Liver (tissue), 9 donors: ENCODE measurements around the gene PRPF31. TPM values are rescaled to one million over a fixed set of nuclear protein-coding genes. Genes with fewer than 3 reads are reported as not detected.
A peak's percentile ranks its signal among the peaks of the same experiment; 100 is the strongest.

ENCODE experiments used
- DNase-seq: peaks from one replicate; pipeline ENCODE4 v3.0.0-alpha.2; 2017; ENCODE audit warnings: low spot score
- H3K27ac ChIP-seq, 2 donors: one replicate each; pipeline ENCODE4 v1.7.0; 2013; ENCODE audit warnings: inconsistent platforms in 2 of 2, low read length in 2 of 2, control low read depth in 1 of 2, low read depth in 1 of 2, mild to moderate bottlenecking in 1 of 2
- H3K27me3 ChIP-seq, 4 donors: one replicate each; pipeline versions ENCODE4 v1.6.1 to v1.7.0; 2013; ENCODE audit warnings: low read length in 3 of 4, inconsistent platforms in 1 of 4, mild to moderate bottlenecking in 1 of 4, moderate library complexity in 1 of 4; ENCODE audit not compliant: control insufficient read depth in 4 of 4, insufficient read depth in 4 of 4
- H3K36me3 ChIP-seq, 4 donors: one replicate each; pipeline versions ENCODE4 v1.6.1 to v1.7.0; 2013; ENCODE audit warnings: low read length in 3 of 4, mild to moderate bottlenecking in 3 of 4, low read depth in 1 of 4, moderate library complexity in 1 of 4; ENCODE audit not compliant: control insufficient read depth in 4 of 4, insufficient read depth in 3 of 4
- H3K4me1 ChIP-seq, 4 donors: one replicate each; pipeline versions ENCODE4 v1.6.1 to v1.7.0; 2013; ENCODE audit warnings: low read length in 3 of 4, mild to moderate bottlenecking in 3 of 4, moderate library complexity in 1 of 4; ENCODE audit not compliant: control insufficient read depth in 4 of 4, insufficient read depth in 4 of 4
- H3K4me3 ChIP-seq, 3 donors: one replicate each; pipeline versions ENCODE4 v1.6.1 to v1.7.0; 2013; ENCODE audit warnings: low read length in 3 of 3, control low read depth in 1 of 3, low read depth in 1 of 3, mild to moderate bottlenecking in 1 of 3
- H3K9ac ChIP-seq, 2 donors: one replicate each; pipeline ENCODE4 v1.7.0; 2013; ENCODE audit warnings: low read length in 2 of 2, mild to moderate bottlenecking in 2 of 2, moderate library complexity in 2 of 2, control low read depth in 1 of 2, low read depth in 1 of 2
- H3K9me3 ChIP-seq, 4 donors: one replicate each; pipeline versions ENCODE4 v1.6.1 to v1.7.0; 2013; ENCODE audit warnings: low read length in 3 of 4; ENCODE audit not compliant: control insufficient read depth in 4 of 4
- EGR1 ChIP-seq, 2 donors: IDR thresholded peaks; 2 replicates each; pipeline ENCODE4 v1.6.1; 2016 to 2018; ENCODE audit warnings: antibody characterized with exemption in 2 of 2, low read depth in 2 of 2
- FOXA1 ChIP-seq: IDR thresholded peaks from 2 replicates; pipeline ENCODE4 v1.6.1; 2016; ENCODE audit warnings: antibody characterized with exemption
- FOXA2 ChIP-seq: IDR thresholded peaks from 2 replicates; pipeline ENCODE4 v1.6.1; 2016; ENCODE audit warnings: antibody characterized with exemption
- GABPA ChIP-seq, 2 donors: IDR thresholded peaks in 1 of 2; conservative IDR thresholded peaks in 1 of 2; 2 replicates each; pipeline ENCODE4 v1.6.1; 2016; ENCODE audit warnings: antibody characterized with exemption in 2 of 2, mild to moderate bottlenecking in 1 of 2, moderate library complexity in 1 of 2
- HNF4A ChIP-seq, 2 donors: conservative IDR thresholded peaks; 2 replicates each; pipeline ENCODE4 v1.6.1; 2016; ENCODE audit warnings: antibody characterized with exemption in 2 of 2, mild to moderate bottlenecking in 2 of 2
- HNF4G ChIP-seq: IDR thresholded peaks from 2 replicates; pipeline ENCODE4 v1.6.1; 2016; ENCODE audit warnings: antibody characterized with exemption
- JUND ChIP-seq, 2 donors: IDR thresholded peaks; 2 replicates each; pipeline ENCODE4 v1.6.1; 2016; ENCODE audit warnings: antibody characterized with exemption in 2 of 2
- MAX ChIP-seq: IDR thresholded peaks from 2 replicates; pipeline ENCODE4 v1.6.1; 2016; ENCODE audit warnings: antibody characterized with exemption
- NR2F2 ChIP-seq: IDR thresholded peaks from 2 replicates; pipeline ENCODE4 v1.6.1; 2016; ENCODE audit warnings: antibody characterized with exemption
- RAD21 ChIP-seq, 2 donors: IDR thresholded peaks; 2 replicates each; pipeline ENCODE4 v1.6.1; 2016; ENCODE audit warnings: antibody characterized with exemption in 2 of 2, mild to moderate bottlenecking in 2 of 2
- WGBS: extraction: QIAGEN DNeasy Blood & Tissue Kit; methylation state at CpG from one replicate; pipeline ENCODE4 v1.1.7; 2013; 5-methylcytosine and 5-hydroxymethylcytosine counted together
- polyA plus RNA-seq, 2 donors: library from polyadenylated mRNA; stranded (reverse) in 1 of 2; unstranded in 1 of 2; fragments of 200-250 nt in 1 of 2; fragments of >200 nt in 1 of 2; fragmentation: Nextera tagmentation in 1 of 2; extraction: Ambion mirVana in 1 of 2; gene quantifications; one replicate each; pipeline versions ENCODE4 v1.2.1 to v1.2.3, GENCODE V29; 2013 to 2015
- total RNA-seq, 2 donors: library from RNA; depleted of rRNA; stranded (reverse); fragments of >200 nt; gene quantifications; one replicate each; pipeline ENCODE4 v1.2.3, GENCODE V29; 2014
- TF ChIP-seq, protein P1 (sequence below): IDR thresholded peaks from 2 replicates; pipeline ENCODE4 v1.6.1; 2016; ENCODE audit warnings: antibody characterized with exemption
- TF ChIP-seq, protein P2 (sequence below): IDR thresholded peaks from 2 replicates; pipeline ENCODE4 v1.6.1; 2016; ENCODE audit warnings: antibody characterized with exemption, mild to moderate bottlenecking
- donor health status: healthy.
- donor health status: healthy.
- donor health status: healthy.
- donor health status: healthy.
- donor health status: healthy.

The PRPF31 gene
- total and polyA plus RNA-seq, 4 donors: 23.8 to 33.0 (median 28.7) TPM

DNA sequence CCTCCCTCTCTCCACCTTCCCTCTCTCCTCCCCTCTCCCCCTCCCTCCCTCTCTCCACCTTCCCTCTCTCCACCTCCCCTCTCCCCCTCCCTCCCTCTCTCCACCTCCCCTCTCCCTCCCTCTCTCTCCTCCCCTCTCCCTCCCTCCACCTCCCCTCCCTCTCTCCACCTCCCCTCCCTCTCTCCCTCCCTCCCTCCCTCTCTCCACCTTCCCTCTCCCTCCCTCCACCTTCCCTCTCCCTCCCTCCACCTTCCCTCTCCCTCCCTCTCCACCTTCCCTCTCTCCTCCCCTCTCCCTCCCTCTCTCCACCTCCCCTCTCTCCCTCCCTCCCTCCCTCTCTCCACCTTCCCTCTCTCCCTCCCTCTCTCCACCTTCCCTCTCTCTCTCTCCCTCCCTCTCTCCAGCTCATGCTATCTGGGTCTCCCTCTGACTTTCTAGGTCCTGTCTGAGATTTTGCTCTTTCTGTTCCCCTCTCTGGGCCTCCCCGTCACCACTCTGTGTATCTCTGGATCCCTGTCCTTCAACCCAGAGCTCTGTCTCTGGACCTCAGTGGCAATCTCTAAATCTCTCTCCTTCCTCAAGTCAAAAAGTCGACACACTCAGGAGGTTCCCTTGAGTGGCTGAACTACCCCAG lies 18.5 kb downstream of the PRPF31 start:
- Histone ChIP-seq H3K9me3 (no peaks in the 10 kb centered on the region), H3K36me3 (peaks cover 4 to 24% (median 8%) of the 10 kb centered on the region in 4 donors), H3K9ac (no peak overlapping the region), H3K27me3 (no peaks in the 10 kb centered on the region), H3K27ac (no peak overlapping the region), H3K4me3 (no peak overlapping the region), H3K4me1 (peaks cover 1 to 22% (median 17%) of the 10 kb centered on the region in 4 donors)
- 79% methylated on average over 2 of the region's 2 CpGs for WGBS
- TF ChIP-seq FOXA2: no peak
- no peak for TF ChIP-seq JUND (IDR thresholded peaks at IDR 0.05)
- TF ChIP-seq, protein P1, sequence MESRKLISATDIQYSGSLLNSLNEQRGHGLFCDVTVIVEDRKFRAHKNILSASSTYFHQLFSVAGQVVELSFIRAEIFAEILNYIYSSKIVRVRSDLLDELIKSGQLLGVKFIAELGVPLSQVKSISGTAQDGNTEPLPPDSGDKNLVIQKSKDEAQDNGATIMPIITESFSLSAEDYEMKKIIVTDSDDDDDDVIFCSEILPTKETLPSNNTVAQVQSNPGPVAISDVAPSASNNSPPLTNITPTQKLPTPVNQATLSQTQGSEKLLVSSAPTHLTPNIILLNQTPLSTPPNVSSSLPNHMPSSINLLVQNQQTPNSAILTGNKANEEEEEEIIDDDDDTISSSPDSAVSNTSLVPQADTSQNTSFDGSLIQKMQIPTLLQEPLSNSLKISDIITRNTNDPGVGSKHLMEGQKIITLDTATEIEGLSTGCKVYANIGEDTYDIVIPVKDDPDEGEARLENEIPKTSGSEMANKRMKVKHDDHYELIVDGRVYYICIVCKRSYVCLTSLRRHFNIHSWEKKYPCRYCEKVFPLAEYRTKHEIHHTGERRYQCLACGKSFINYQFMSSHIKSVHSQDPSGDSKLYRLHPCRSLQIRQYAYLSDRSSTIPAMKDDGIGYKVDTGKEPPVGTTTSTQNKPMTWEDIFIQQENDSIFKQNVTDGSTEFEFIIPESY: no peak
- no peak for TF ChIP-seq GABPA (IDR thresholded peaks at IDR 0.05 in 1 of 2, conservative IDR thresholded peaks at IDR 0.05 in 1 of 2)
- no peak for TF ChIP-seq HNF4A (conservative IDR thresholded peaks at IDR 0.05)
- no peak for DNase-seq

DNA sequence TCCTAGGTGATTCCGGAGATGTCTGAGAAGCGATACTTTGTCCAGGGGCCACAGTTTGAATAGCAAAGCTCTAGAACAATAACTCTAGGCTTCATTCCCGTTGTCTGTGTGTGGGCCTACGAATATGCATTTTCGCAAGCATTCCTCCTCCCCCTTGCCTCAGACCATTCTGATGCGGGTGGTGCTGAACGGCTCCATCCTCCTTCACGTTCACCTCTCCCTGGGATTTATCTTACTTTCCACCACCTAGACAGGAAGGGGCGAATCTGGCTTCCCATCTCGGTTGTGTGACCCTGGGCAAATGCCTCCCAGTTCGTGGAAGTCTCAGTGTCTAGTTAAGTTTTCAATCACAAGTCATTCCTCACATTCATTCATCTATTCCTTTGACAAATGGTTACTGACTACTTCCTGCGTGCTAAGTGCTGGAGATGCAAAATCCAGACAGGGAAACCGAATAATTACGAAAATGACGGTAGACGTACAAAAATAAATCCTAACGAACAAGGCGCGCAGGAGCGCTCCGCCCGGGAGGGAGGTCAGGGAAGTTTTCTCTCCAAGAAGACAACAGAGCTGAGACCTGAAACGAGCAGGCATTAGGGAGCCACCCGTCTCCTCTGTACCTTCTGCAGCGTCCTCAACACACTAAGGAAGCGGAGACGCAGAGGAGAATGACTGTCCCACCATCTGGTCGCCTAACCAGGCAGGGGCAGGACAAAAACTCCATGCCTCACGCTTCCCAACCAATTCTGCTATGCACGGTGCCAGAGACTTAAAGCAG lies 20.7 kb downstream of the PRPF31 start:
- Histone ChIP-seq H3K9ac (peak overlapping the region in 1 of 2 donors; percentile 33), H3K27ac (peak overlapping the region; percentile 33 to 49), H3K36me3 (peaks cover 0 to 8% (median 4%) of the 10 kb centered on the region in 4 donors), H3K4me1 (peaks cover 3 to 35% (median 31%) of the 10 kb centered on the region in 4 donors), H3K4me3 (peak overlapping the region; percentile 41 to 69 (median 68)), H3K27me3 (no peaks in the 10 kb centered on the region), H3K9me3 (no peaks in the 10 kb centered on the region)
- TF ChIP-seq HNF4G (no peak), NR2F2 (no peak), GABPA (IDR thresholded peaks at IDR 0.05 in 1 of 2, conservative IDR thresholded peaks at IDR 0.05 in 1 of 2) (no peak), HNF4A (conservative IDR thresholded peaks at IDR 0.05) (no peak), EGR1 (IDR thresholded peaks at IDR 0.05; ENCODE audit: low read depth in 2 of 2) (no peak), FOXA1 (no peak), RAD21 (IDR thresholded peaks at IDR 0.05) (no peak), MAX (no peak)
- TF ChIP-seq, protein P2, sequence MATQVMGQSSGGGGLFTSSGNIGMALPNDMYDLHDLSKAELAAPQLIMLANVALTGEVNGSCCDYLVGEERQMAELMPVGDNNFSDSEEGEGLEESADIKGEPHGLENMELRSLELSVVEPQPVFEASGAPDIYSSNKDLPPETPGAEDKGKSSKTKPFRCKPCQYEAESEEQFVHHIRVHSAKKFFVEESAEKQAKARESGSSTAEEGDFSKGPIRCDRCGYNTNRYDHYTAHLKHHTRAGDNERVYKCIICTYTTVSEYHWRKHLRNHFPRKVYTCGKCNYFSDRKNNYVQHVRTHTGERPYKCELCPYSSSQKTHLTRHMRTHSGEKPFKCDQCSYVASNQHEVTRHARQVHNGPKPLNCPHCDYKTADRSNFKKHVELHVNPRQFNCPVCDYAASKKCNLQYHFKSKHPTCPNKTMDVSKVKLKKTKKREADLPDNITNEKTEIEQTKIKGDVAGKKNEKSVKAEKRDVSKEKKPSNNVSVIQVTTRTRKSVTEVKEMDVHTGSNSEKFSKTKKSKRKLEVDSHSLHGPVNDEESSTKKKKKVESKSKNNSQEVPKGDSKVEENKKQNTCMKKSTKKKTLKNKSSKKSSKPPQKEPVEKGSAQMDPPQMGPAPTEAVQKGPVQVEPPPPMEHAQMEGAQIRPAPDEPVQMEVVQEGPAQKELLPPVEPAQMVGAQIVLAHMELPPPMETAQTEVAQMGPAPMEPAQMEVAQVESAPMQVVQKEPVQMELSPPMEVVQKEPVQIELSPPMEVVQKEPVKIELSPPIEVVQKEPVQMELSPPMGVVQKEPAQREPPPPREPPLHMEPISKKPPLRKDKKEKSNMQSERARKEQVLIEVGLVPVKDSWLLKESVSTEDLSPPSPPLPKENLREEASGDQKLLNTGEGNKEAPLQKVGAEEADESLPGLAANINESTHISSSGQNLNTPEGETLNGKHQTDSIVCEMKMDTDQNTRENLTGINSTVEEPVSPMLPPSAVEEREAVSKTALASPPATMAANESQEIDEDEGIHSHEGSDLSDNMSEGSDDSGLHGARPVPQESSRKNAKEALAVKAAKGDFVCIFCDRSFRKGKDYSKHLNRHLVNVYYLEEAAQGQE: no peak
- 4% methylated on average over 30 of the region's 30 CpGs for WGBS
- no peak for DNase-seq
